GM19328 (cell line): ENCODE data around the gene NFIA.

Source experiments
- ATAC-seq: cut with Tn5 transposase; IDR thresholded peaks from one replicate; pipeline ENCODE4 v1.9.1; 2021; ENCODE audit warnings: mild to moderate bottlenecking, moderate library complexity; ENCODE audit not compliant: unreplicated experiment

The NFIA gene

GRCh38 chr1:61322008-61322744 is 239.8 kb downstream of the NFIA start:
- no peak for ATAC-seq

GRCh38 chr1:61322769-61323168 is 240.4 kb downstream of the NFIA start:
- no peak for ATAC-seq

GRCh38 chr1:61323681-61324328 is 241.4 kb downstream of the NFIA start:
- no peak for ATAC-seq

GRCh38 chr1:61326713-61327112 is 244.4 kb downstream of the NFIA start:
- no peak for ATAC-seq

- no peak for ATAC-seq
Measured at GRCh38 chr1:61327436-61327835, 245.1 kb downstream of the NFIA start.

GRCh38 chr1:61329556-61329955 is 247.2 kb downstream of the NFIA start:
- ATAC-seq = no peak

- no peak for ATAC-seq
Measured at GRCh38 chr1:61330018-61330417, 247.7 kb downstream of the NFIA start.

GRCh38 chr1:61330571-61330970 is 248.2 kb downstream of the NFIA start:
- no peak for ATAC-seq

- peak; percentile 97 for ATAC-seq
Measured at GRCh38 chr1:61332196-61332753, 249.9 kb downstream of the NFIA start.

- ATAC-seq = no peak
Measured at GRCh38 chr1:61332796-61333195, 250.4 kb downstream of the NFIA start.

GRCh38 chr1:61334718-61335589 is 252.6 kb downstream of the NFIA start:
- no peak for ATAC-seq

- ATAC-seq = no peak
Measured at GRCh38 chr1:61337037-61337436, 254.7 kb downstream of the NFIA start.

- no peak for ATAC-seq
Measured at GRCh38 chr1:61337441-61337951, 255.1 kb downstream of the NFIA start.

GRCh38 chr1:61337981-61338848 is 255.9 kb downstream of the NFIA start:
- no peak for ATAC-seq

GRCh38 chr1:61338899-61339298 is 256.5 kb downstream of the NFIA start:
- ATAC-seq = no peak

- ATAC-seq = no peak
Measured at GRCh38 chr1:61341426-61341825, 259.1 kb downstream of the NFIA start.

- no peak for ATAC-seq
Measured at GRCh38 chr1:61343734-61344420, 261.5 kb downstream of the NFIA start.

- no peak for ATAC-seq
Measured at GRCh38 chr1:61344696-61345095, 262.3 kb downstream of the NFIA start.

GRCh38 chr1:61348025-61348665 is 265.8 kb downstream of the NFIA start:
- ATAC-seq = no peak
